ENCODE measurements around the gene MRC2.

DNA sequence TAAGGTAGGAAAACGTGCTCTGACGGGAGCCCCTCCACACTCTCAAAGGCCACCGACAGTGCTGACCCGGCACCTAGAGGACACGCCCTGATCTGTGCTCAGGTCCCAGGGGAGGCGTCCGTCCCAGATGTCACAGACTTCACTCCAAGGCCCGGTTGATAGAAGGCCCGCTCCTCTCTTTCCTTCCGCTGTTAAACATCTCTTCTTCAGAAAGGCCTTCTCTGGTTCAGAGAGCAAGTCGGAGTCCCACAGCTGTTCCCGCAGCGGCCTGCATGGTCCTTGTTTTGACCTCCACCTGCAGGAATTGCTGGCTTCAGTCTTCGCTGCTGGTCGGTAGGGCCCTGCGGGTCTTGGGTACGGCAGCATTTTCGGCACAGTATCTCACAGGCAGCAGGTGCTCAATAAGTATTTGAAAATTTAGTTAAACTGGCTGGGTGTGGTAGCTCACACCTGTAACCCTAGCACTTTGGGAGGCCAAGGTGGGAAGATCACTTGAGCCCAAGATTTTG lies 88.5 kb downstream of the MRC2 start:
- TF ChIP-seq POLR2A (IDR thresholded peaks at IDR 0.05): no peak
- TF ChIP-seq, protein P1, sequence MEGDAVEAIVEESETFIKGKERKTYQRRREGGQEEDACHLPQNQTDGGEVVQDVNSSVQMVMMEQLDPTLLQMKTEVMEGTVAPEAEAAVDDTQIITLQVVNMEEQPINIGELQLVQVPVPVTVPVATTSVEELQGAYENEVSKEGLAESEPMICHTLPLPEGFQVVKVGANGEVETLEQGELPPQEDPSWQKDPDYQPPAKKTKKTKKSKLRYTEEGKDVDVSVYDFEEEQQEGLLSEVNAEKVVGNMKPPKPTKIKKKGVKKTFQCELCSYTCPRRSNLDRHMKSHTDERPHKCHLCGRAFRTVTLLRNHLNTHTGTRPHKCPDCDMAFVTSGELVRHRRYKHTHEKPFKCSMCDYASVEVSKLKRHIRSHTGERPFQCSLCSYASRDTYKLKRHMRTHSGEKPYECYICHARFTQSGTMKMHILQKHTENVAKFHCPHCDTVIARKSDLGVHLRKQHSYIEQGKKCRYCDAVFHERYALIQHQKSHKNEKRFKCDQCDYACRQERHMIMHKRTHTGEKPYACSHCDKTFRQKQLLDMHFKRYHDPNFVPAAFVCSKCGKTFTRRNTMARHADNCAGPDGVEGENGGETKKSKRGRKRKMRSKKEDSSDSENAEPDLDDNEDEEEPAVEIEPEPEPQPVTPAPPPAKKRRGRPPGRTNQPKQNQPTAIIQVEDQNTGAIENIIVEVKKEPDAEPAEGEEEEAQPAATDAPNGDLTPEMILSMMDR (IDR thresholded peaks at IDR 0.05): no peak
